SK-N-MC (cell line): ENCODE measurements around the gene MAMLD1.

Source experiments
- EZH2 ChIP-seq: fragments of 200-600 bp; sonication (generic); IDR thresholded peaks from one replicate; pipeline ENCODE4 v1.6.1; 2017; ENCODE audit warnings: antibody characterized with exemption
- POLR2AphosphoS5 ChIP-seq: IDR thresholded peaks from 2 replicates; pipeline ENCODE4 v1.6.1; 2012; ENCODE audit warnings: mild to moderate bottlenecking, low read depth, low read length, borderline replicate concordance

DNA sequence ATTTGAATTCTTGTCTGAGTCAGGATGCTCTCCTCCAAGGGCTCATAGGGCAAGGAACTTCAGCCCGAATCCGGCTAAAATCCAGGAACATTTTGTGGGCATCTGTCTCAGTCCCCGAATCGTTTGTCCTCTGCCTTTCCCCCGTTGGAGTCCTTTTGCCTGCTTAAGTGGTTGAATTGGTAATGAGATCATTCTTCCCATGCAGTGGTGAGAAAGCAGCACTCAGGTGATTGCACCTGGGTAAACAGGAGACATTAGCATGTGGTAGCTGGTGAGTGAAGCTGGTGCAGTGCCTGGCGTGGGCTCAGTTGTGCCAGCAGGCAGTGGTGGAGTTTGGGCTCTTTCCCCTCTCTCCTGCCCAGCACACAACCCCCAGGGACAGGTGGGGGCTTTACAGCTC lies 143.4 kb downstream of the MAMLD1 start:
- TF ChIP-seq EZH2, result no peak
- no peak for TF ChIP-seq POLR2AphosphoS5
